ENCODE data around the gene RAPGEF2. TPM values are rescaled to one million over a fixed set of nuclear protein-coding genes. Genes with fewer than 3 reads are reported as not detected.

RAPGEF2 gene
- total and polyA plus RNA-seq, 9 of the 15 experiments (the other 6 are each of a cell fraction or from before 2014, with no cell fraction given): 3.1 to 32.6 (median 23.1) TPM

- TF ChIP-seq CTBP1 (IDR thresholded peaks at IDR 0.05; ENCODE audit: borderline replicate concordance) (no peak), ZBTB26 (CRISPR knock-in tag; IDR thresholded peaks at IDR 0.05) (no peak), GMEB1 (CRISPR knock-in tag; IDR thresholded peaks at IDR 0.05) (no peak), NR2C1 (IDR thresholded peaks at IDR 0.05) (no peak), NR2C1 (tag; IDR thresholded peaks at IDR 0.05) (no peak), ARID1B (IDR thresholded peaks at IDR 0.05) (peak; percentile 58), TEAD4 (IDR thresholded peaks at IDR 0.05; ENCODE audit: low read length) (peak; percentile 45), TEAD4 (CRISPR knock-in tag; IDR thresholded peaks at IDR 0.05; ENCODE audit: borderline replicate concordance) (no peak), TCF3 (CRISPR knock-in tag; IDR thresholded peaks at IDR 0.05) (peak; percentile 27; the same call in 1 of the 2 replicates), KAT8 (IDR thresholded peaks at IDR 0.05; ENCODE audit: low read depth) (no peak), ZNF224 (CRISPR knock-in tag; IDR thresholded peaks at IDR 0.05) (no peak), ZNF561 (CRISPR knock-in tag; conservative IDR thresholded peaks at IDR 0.05) (no peak), CBFA2T3 (IDR thresholded peaks at IDR 0.05) (peak; percentile 62), SMAD3 (CRISPR knock-in tag; conservative IDR thresholded peaks at IDR 0.05) (no peak), RERE (CRISPR knock-in tag; IDR thresholded peaks at IDR 0.05; ENCODE audit: borderline replicate concordance) (no peak)
Measured at GRCh38 chr4:159190651-159191050, 87.8 kb downstream of the RAPGEF2 start (continued).
